ENCODE results near the gene LCN10. TPM values are rescaled to one million over a fixed set of nuclear protein-coding genes. Genes with fewer than 3 reads are reported as not detected.

LCN10 gene
- total and polyA plus RNA-seq, 9 of the 15 experiments (the other 6 are each of a cell fraction or from before 2014, with no cell fraction given): 0.10 to 0.21 (median 0.14) TPM; not detected in 6

DNA sequence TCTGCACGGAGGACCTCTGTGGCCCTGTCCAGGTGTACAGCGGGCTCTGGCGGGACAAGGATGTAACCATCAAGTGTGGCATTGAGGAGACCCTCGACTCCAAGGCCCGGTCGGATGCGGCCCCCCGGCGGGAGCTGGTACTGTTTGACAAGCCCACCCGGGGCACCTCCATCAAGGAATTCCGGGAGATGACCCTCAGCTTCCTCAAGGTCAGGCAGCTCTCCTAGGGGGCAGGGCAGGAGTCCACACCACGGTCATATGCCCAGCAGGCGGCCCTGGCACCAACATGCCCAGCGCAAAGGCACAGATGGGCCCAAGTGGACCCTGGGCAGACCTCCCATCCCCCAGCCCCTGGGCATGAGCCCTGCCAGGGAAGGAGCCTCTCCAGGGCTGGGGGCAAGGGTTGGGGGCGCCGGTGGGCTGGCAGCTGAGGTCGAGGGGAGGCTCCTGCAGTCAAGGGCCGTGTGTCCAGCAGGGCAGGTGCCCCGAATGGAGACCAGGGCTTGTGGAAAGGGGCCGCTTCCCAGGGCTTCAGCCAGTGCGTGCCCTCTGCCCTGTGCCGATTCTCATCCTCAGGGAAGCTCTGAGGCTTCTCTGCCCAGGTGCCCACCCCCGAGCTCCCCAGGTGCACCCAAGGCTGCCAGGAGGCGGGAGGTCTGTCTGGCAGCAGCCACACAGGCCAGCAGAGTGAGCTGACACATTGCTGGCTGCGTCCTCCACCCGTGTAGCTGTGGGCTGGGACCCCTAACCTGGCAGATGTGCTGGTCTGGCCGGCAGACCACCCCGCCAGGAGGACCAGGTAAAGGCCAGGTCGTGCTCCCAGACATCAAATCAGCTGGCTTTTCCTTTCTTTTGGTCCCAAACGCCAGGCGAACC, 20.4 kb downstream of the LCN10 start (continued):
- TF ChIP-seq RBBP5 (IDR thresholded peaks at IDR 0.05; ENCODE audit: borderline replicate concordance, insufficient read depth, low read length, poor library complexity, severe bottlenecking) (peak; percentile 33), HNRNPUL1 (IDR thresholded peaks at IDR 0.05; ENCODE audit: low read length) (peak; percentile 73; the same call in 1 of the 2 replicates), ZBTB7A (IDR thresholded peaks at IDR 0.05; ENCODE audit: borderline replicate concordance, control insufficient read depth, low read depth, low read length) (0 out of 2 replicates have a peak, but pooled peaks have one; percentile 6), HNRNPL (IDR thresholded peaks at IDR 0.05; ENCODE audit: low read depth, low read length) (peak; percentile 82; the same call in 1 of the 2 replicates)

DNA sequence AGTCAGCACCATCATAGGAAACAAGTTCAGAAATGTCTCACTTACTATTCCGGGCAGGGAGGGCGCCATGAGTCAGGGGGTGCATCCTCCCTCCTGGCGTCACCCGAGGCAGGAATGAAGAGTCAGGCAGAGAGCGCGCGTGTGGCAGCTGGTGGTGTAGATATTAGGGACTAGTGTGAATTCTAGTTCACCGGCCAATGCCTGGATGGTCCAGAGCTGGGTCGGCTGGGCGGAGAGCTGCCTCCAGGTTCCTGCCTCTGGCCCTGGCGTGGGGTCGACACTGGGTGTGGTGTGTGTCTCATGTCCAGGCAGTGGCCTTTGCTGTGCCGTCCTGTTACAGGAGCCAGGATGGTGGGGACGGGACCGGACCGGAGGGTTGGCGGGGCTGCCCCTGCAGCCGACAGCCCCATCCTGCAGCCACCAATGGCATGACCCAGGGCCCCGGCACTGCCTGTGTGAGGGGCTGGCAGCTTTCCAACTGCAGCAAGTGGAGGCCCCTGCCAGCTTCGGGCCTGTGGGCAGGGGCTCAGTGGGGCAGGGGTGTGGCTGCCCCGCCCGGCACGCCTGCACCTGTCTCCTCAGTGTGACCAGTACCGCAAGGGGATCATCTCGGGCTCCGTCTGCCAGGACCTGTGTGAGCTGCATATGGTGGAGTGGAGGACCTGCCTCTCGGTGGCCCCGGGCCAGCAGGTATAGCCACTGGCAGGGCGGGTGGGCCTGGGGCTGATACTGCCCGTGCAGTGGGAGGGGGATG, 21.2 kb downstream of the LCN10 start:
- in situ Hi-C loops (cut with MboI) (no loop called here), intact Hi-C loops (cut with micrococcal nuclease) (no loop called here)
- TF ChIP-seq RBM39 (optimal IDR thresholded peaks at IDR 0.05; ENCODE audit: low read depth, low read length) (peak; percentile 17), ZBTB1 (CRISPR knock-in tag; IDR thresholded peaks at IDR 0.05; ENCODE audit: borderline replicate concordance, low read depth) (no peak), RBFOX2 (IDR thresholded peaks at IDR 0.05; ENCODE audit: low read depth, low read length) (peak; percentile 7; the same call in 1 of the 2 replicates), TAF15 (IDR thresholded peaks at IDR 0.05; ENCODE audit: low read depth, low read length) (peak; percentile 52; the same call in 1 of the 2 replicates), ZNF696 (CRISPR knock-in tag; conservative IDR thresholded peaks at IDR 0.05) (no peak), POLR2AphosphoS2 (IDR thresholded peaks at IDR 0.05; ENCODE audit: low read length) (peak; percentile 6; the same call in 1 of the 2 replicates), RBM22 (IDR thresholded peaks at IDR 0.05; ENCODE audit: low read depth, low read length, poor library complexity, severe bottlenecking) (peak; percentile 41), NBN (IDR thresholded peaks at IDR 0.05; ENCODE audit: low read depth) (no peak), ZBTB7A (IDR thresholded peaks at IDR 0.05; ENCODE audit: borderline replicate concordance, control insufficient read depth, low read depth, low read length) (peak; percentile 15; the same call in 1 of the 2 replicates), POLR2A (conservative IDR thresholded peaks at IDR 0.05) (peak; percentile 47; the same call in 1 of the 2 replicates), POLR2G (IDR thresholded peaks at IDR 0.05; ENCODE audit: low read depth, low read length) (peak; percentile 52), NFIC (IDR thresholded peaks at IDR 0.05) (peak; percentile 81)
- TF ChIP-seq, protein P1, sequence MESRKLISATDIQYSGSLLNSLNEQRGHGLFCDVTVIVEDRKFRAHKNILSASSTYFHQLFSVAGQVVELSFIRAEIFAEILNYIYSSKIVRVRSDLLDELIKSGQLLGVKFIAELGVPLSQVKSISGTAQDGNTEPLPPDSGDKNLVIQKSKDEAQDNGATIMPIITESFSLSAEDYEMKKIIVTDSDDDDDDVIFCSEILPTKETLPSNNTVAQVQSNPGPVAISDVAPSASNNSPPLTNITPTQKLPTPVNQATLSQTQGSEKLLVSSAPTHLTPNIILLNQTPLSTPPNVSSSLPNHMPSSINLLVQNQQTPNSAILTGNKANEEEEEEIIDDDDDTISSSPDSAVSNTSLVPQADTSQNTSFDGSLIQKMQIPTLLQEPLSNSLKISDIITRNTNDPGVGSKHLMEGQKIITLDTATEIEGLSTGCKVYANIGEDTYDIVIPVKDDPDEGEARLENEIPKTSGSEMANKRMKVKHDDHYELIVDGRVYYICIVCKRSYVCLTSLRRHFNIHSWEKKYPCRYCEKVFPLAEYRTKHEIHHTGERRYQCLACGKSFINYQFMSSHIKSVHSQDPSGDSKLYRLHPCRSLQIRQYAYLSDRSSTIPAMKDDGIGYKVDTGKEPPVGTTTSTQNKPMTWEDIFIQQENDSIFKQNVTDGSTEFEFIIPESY (CRISPR knock-in tag; IDR thresholded peaks at IDR 0.05): 0 out of 2 replicates have a peak, but pooled peaks have one; percentile 22
- DNase-seq (ENCODE audit: extremely low read depth in 1 of 4, low spot score in 3 of 4): no peak
- BruUV-seq (replicated peaks): no TSS peak
- peaks cover 31% of the 10 kb centered on the region for H3K79me2 ChIP-seq (ENCODE audit: control insufficient read depth, insufficient read depth, low read length)
- H3K36me3 ChIP-seq (ENCODE audit: control insufficient read depth, insufficient read depth, low read length): peaks cover 59% of the 10 kb centered on the region
- POLR2A ChIA-PET: interaction anchor here (0.6 to 1.7 kb wide), 5 partner anchors 8 to 66 kb away, joined by 3 to 9 read pairs (median 4); no protein-coding TSS in a partner anchor
- peak overlapping the region in 1 of 2 experiments; percentile 64; a peak in 2 of 4 replicates for H3K9ac ChIP-seq (ENCODE audit: insufficient read depth in 1 of 2, low read depth in 2 of 2, low read length in 2 of 2)
- CTCF ChIA-PET (ENCODE audit: low intra/inter-chr PET ratio): no interaction called here
- H3K4me2 ChIP-seq (ENCODE audit: insufficient read depth, low read length): no peak overlapping the region
- no peaks in the 10 kb centered on the region for H3K9me1 ChIP-seq (ENCODE audit: control insufficient read depth, insufficient read depth, low read length)
- H3K9me3 ChIP-seq (replicated peaks; ENCODE audit: control insufficient read depth, insufficient read depth, low read depth, low read length): no peaks in the 10 kb centered on the region
- no peak overlapping the region for H3K27ac ChIP-seq (ENCODE audit: extremely low read depth, low read depth, low read length)
- peak; percentile 3; the same call in 2 of the 3 replicates for ATAC-seq
- peaks cover 43% of the 10 kb centered on the region for H4K20me1 ChIP-seq (replicated peaks; ENCODE audit: control insufficient read depth, insufficient read depth, low read length)
- FAIRE-seq: no peak
- H3K4me1 ChIP-seq (replicated peaks in 1 of 2; ENCODE audit: control insufficient read depth in 2 of 2, insufficient read depth in 2 of 2, low read length in 2 of 2): peaks cover 11 to 92% of the 10 kb centered on the region in 2 experiments; a peak in 4 of 5 replicates
- no peak overlapping the region for H2AFZ ChIP-seq (ENCODE audit: low read depth, low read length)
- H3K4me3 ChIP-seq: no peak overlapping the region
- no peaks in the 10 kb centered on the region for H3K27me3 ChIP-seq (ENCODE audit: control insufficient read depth in 2 of 2, insufficient read depth in 2 of 2, low read length in 2 of 2)
- 65% methylated on average over 25 of the region's 30 CpGs for WGBS (ENCODE audit: insufficient coverage, low coverage, missing lambda C conversion rate)
